ENCODE data around the gene ATP10A.

Gene ATP10A

DNA sequence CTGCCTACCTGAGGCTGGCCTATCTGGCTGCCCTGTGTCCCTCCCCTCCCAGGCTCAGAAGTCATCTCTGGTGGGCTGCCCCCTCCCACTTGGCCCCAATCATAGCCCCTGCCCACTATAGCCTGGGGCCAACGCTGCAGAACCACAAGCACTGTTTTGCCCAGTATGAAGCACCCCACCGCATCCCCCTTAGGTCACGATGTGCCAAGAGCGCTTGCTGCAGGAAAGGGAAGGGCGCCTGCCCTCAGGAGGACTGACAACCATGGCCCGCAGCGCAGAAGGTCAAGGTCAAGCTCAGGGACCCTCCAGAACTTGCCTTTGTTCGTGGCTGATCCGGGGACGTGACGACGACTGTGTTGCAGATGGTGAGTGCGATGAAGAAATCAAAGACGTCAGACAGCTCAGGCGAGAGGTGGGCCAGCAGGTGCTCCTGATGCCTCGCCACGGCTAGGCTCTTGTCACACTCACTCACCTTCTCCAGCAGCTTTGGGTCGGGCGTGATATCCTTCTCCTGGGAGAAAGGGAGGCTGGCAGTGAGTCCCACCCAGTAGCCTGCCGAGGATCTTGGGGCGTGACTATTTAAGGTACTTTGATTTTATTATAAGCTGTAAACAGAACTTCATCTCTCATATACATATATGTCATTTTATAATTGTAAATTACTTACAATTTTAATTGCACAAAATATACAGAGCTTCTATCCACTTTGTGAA lies 146.6 kb downstream of the ATP10A start:
- DNase-seq = no peak

- DNase-seq = no peak
These were observed 147.4 kb downstream of the ATP10A start for GRCh38 chr15:25715536-25716413.

- no peak for DNase-seq
These were observed 148.6 kb downstream of the ATP10A start for GRCh38 chr15:25714538-25714840.

DNA sequence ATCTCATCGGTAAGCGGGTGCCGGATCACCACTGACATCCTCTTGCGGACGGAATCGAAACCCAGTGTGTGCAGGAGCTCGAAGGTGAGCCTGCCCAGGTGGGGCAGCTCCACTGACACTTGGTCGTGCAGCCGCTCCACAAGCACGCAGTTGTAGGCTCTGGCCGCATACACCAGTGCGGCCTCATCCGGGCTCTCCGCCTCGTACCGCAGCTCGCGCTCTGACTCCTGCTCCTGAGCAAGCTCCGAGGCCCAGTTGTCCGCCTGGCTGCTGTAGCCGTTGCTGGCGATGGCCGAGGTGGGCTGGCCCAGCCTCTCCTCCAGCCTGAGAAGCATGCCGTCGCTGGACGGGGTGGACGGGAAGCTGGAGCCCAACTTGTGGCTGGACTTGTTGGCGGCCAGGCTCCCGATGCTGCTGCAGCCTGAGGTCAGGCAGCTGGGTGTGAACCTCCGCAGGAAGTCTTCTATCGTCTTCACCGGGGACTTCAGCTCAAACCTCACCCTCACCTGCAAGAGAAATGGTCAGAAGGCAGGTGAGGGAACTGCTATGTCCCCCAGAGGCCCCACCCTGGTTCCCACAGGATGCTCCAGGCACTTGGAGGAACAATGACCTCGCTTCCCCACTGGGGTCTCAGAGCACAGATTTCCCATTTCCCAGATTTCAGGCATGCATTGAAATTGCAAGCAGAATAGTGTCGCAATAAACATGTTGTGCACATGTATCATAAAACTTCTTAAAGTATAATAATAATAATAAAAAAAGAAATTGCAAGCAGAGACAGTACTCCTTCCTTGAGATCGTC lies 149.2 kb downstream of the ATP10A start:
- DNase-seq = no peak

GRCh38 chr15:25712961-25713355 lies 150.2 kb downstream of the ATP10A start:
- no peak for DNase-seq

- DNase-seq = no peak
These were observed 150.8 kb downstream of the ATP10A start for GRCh38 chr15:25712192-25712960.

GRCh38 chr15:25711691-25712090 lies 151.4 kb downstream of the ATP10A start:
- DNase-seq = no peak

DNA sequence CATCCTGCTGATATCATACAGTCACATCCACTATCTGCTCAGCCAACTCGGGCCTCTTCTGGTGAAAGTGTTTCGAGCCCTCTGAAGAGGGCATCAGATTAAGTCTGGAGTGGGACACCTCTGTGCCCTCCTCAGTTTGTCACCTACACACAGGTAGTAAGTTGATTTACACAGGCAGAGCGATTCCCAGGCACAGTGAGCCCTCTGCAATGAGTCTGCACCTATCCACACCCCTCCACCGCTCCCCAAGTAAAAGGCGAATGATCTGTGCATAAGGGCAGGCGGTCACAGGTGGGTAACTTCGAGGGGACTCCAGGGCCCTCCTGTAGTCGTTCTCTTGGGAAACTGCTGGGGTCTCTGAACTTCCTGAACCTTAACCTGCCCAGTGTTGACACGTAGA lies 152.0 kb downstream of the ATP10A start:
- no peak for DNase-seq

DNA sequence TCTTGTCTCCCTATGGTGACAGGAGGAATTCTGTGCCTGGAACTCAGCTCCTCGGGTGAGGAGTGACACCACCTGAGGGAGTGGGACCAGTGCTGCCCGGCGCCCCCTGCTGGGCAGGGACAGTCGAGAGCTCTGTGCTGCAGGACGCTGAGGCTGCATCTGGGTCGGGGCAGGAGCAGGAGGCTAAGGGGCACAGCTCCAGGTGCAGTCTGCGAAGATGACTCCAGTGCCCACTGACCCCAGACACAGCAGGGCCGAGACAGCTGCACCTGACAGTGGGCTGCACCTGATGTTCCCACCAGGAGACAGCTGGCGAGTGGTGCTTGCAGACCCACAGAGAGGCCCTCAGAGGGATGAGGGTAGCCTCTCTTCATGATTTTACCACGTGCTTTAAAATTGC lies 152.9 kb downstream of the ATP10A start:
- DNase-seq = no peak

- DNase-seq = no peak
These were observed 153.5 kb downstream of the ATP10A start for GRCh38 chr15:25709437-25710159.

- no peak for DNase-seq
These were observed 154.7 kb downstream of the ATP10A start for GRCh38 chr15:25708391-25708790.

DNA sequence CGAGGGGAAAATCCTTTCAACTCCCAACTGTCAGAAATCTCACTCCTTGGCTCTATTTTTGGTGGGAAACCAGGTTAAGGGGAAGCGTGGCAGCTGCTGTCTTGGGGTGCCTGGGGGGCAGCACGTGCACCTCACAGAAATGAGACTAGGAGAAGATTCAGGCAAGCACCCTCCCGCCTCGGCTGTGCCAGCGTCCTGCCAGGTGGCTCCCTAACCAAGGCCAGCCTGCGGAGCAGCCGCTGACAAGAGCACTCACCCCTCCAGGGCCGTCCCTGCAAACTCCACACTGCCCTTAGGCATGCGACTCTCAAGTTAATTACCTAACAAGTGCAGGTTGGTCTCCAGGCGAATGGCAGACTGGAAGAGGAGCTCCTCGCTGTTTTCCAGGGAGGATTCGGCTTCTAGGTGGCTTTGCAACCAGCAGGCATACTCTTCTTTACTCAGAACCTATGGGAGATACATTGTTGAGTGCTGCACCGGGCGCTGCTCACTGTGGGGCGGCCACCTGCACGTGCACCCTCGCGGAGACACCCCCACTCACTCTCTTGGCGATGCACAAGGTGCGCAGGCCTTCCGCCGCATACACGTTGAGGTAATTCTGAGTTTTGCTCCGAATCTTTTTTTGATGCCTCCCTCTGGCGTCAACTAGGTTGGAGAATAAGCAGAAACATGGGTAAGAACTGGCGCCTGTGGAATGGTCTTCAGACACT lies 155.3 kb downstream of the ATP10A start:
- no peak for DNase-seq

DNA sequence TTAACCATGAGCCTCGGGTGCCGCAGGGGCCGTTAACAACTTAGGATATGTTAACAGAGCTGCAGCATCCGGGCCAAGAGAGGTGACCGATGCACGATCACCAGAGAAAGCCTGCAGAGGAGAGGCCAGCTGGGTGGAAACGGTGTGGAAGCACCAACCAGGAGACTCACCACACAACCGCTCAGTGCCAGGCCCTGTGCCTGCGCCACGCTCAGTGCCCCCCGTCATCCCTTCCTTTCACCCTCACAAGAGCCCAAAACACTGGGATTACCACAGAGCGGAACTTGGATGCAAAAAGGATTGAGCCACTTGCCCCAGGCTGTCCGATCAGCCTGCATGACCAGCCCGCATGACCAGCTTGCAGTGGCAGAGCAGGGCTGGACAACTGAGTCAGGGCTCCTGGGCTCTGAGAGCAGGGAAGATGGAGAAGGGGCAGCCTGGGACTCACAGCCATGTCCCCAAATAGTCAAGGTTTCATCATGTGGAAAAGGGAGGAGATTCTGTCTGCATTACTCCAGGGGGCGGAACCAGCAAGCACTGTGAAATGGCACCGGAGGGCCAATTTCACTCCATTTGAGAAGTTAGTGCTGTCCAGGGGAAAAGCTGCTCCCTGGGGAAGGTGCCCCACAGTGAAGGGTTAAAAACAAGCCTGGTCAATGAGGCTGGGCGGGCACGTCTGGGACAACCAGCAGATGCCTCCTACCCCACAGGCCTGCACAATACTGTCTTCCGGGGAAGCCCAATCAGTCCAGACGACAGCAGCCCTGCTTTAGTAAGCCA lies 156.8 kb downstream of the ATP10A start:
- DNase-seq = no peak

DNA sequence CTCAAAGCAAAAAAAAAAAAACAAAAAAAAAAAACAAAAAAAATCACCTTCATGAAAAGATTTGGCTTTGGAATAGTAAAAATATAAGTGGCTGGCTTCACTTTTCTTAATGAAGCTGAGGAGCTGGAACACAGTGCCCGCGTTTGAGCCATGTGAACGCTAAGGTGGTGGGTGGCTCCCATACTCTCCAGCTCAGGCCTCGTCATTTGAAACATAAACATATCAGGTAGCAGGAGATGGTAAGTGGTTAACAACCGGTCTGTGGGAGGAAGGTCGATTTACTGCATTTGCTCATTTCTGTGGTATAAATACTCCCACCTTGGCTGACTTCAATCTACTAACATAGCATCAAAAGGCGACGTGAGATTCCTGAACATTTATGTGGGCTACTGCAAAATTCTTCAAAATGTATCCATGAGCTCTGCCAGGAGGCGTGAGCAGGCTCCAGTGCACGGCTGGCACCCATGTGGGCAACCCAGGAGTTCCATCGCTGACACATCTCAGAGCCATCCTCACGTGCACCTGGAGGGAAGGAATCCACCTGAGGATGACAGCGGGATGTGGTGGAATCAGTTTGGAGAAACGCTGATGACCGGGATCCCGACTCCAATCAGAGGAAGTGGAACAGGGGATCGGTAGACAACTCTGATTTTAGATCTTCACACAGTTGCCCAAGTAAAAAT lies 157.6 kb downstream of the ATP10A start:
- no peak for DNase-seq

- DNase-seq = no peak
These were observed 159.4 kb downstream of the ATP10A start for GRCh38 chr15:25703726-25704125.

DNA sequence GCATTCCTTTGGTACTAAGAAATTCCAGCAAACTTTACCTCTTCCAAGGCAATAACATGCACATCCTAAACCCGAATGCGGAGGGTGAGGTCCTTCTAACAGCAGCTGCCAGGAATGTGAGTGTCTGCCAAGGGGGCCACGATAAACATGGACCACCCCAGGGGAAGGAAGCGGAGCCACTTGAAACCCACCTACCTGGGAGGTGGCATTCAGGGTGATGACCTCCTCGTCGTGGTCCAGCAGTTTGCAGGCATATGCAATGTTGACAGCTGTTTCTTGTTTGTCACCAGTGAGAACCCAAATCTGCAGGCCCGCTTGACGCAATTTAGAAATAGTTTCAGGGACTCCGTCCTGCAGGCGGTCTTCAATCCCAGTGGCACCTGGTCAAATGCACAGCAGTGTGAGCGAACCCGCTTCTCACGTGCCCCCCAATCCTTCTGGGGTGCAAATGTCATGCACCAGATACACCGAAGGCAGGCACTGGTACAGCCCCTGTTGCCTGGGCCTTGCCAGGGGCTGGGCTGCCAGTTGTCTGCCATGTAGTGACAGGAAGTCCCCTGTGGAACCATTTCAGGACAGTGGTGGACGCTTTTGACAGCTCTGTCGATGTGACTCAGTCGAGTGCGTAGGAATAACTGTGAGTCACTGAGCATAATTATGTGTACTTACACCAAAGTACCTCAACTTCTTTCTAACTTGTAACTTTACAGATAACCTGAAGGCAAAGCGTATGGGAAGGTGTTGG lies 161.2 kb downstream of the ATP10A start:
- DNase-seq = no peak

GRCh38 chr15:25700916-25701315 lies 162.2 kb downstream of the ATP10A start:
- DNase-seq = no peak

DNA sequence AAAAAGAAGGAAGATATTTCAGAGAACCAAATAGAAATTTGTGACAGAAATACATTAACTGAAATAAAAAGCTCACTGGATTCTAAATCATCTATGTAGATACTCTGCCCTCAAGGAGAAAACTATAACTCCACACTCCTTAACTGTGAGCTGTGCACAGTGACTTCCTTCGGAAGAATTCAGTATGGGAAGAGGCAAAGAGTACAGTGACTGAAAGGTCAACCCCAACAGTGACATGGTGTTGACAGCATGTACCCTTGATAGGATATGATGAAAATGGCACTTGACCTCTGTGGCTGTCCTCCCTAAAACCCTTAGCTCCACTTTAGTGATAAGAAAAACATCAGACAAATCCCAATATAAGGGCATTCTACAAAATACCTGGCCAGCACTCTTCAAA lies 165.5 kb downstream of the ATP10A start:
- no peak for DNase-seq
